A549 (cell line): ENCODE results near the gene ARHGAP31.

Source experiments
- CBX8 ChIP-seq: fragments of 200-600 bp; sonication (generic); IDR thresholded peaks from 2 replicates; pipeline ENCODE4 v1.6.1; 2016
- CEBPB ChIP-seq, 2 experiments: fragments of >200 bp in 1 of 2; sonication (Bioruptor Twin) in 1 of 2; formaldehyde crosslinking in 1 of 2; IDR thresholded peaks; 2 replicates each; pipeline ENCODE4 v1.6.1; 2012 to 2016
- CHD2 ChIP-seq: fragments of 150-350 bp; IDR thresholded peaks from 2 replicates; pipeline ENCODE4 v1.6.1; 2014; ENCODE audit warnings: low read length; ENCODE audit not compliant: partially characterized antibody
- ESRRA ChIP-seq: fragments of 150-350 bp; IDR thresholded peaks from 2 replicates; pipeline ENCODE4 v1.6.1; 2014; ENCODE audit warnings: mild to moderate bottlenecking, low read length, borderline replicate concordance
- FOXS1 ChIP-seq: fragments of 250-450 bp; sonication (Bioruptor Pico); IDR thresholded peaks from 2 replicates; pipeline ENCODE4 v1.5.0; 2020; ENCODE audit warnings: mild to moderate bottlenecking, moderate library complexity
- MYC ChIP-seq: IDR thresholded peaks from 2 replicates; pipeline ENCODE4 v1.6.1; 2012; ENCODE audit warnings: mild to moderate bottlenecking, inconsistent platforms, low read length, improper control_type of control experiment, borderline replicate concordance
- POLR2A ChIP-seq: IDR thresholded peaks from 2 replicates; pipeline ENCODE4 v1.6.1; 2012; ENCODE audit warnings: mild to moderate bottlenecking, low read length
- POLR2AphosphoS2 ChIP-seq: conservative IDR thresholded peaks from 2 replicates; pipeline ENCODE4 v1.6.1; 2012; ENCODE audit warnings: low read length, improper control_type of control experiment, inconsistent platforms
- RAD21 ChIP-seq, 2 experiments: fragments of >200 bp in 1 of 2; sonication (Bioruptor Twin) in 1 of 2; formaldehyde crosslinking in 1 of 2; IDR thresholded peaks in 1 of 2; conservative IDR thresholded peaks in 1 of 2; 2 replicates in 1 of 2; 3 replicates in 1 of 2; pipeline ENCODE4 v1.6.1; 2012 to 2018; ENCODE audit warnings: inconsistent platforms in 1 of 2
- RARB ChIP-seq: fragments of 250-450 bp; sonication (Bioruptor Pico); IDR thresholded peaks from 2 replicates; pipeline ENCODE4 v1.8.0; 2021; ENCODE audit warnings: mild to moderate bottlenecking, moderate library complexity
- REST ChIP-seq: fragments of 200-600 bp; sonication (generic); IDR thresholded peaks from 2 replicates; pipeline ENCODE4 v1.6.1; 2016; ENCODE audit warnings: antibody characterized with exemption, mild to moderate bottlenecking, moderate library complexity
- RFX5 ChIP-seq: fragments of 450-650 bp; IDR thresholded peaks from 2 replicates; pipeline ENCODE4 v1.7.1; 2014; ENCODE audit warnings: antibody characterized with exemption, mild to moderate bottlenecking, moderate library complexity
- SMC3 ChIP-seq: fragments of >200 bp; sonication (Bioruptor Twin); formaldehyde crosslinking; IDR thresholded peaks from 3 replicates; pipeline ENCODE4 v1.6.1; 2018; ENCODE audit warnings: inconsistent platforms
- TF ChIP-seq, protein P1 (sequence below): fragments of >200 bp; sonication (Bioruptor Twin); formaldehyde crosslinking; IDR thresholded peaks from 3 replicates; pipeline ENCODE4 v1.5.1; 2016

GRCh38 chr3:119326976-119327375, 32.8 kb downstream of the ARHGAP31 start:
- TF ChIP-seq, protein P1, sequence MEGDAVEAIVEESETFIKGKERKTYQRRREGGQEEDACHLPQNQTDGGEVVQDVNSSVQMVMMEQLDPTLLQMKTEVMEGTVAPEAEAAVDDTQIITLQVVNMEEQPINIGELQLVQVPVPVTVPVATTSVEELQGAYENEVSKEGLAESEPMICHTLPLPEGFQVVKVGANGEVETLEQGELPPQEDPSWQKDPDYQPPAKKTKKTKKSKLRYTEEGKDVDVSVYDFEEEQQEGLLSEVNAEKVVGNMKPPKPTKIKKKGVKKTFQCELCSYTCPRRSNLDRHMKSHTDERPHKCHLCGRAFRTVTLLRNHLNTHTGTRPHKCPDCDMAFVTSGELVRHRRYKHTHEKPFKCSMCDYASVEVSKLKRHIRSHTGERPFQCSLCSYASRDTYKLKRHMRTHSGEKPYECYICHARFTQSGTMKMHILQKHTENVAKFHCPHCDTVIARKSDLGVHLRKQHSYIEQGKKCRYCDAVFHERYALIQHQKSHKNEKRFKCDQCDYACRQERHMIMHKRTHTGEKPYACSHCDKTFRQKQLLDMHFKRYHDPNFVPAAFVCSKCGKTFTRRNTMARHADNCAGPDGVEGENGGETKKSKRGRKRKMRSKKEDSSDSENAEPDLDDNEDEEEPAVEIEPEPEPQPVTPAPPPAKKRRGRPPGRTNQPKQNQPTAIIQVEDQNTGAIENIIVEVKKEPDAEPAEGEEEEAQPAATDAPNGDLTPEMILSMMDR, result no peak
- TF ChIP-seq CEBPB (IDR thresholded peaks at IDR 0.05) (no peak), POLR2A (no peak), MYC (no peak), RARB (no peak), SMC3 (no peak), POLR2AphosphoS2 (no peak), CBX8 (no peak), REST (no peak), CHD2 (no peak), RAD21 (conservative IDR thresholded peaks at IDR 0.05 in 1 of 2, IDR thresholded peaks at IDR 0.05 in 1 of 2) (no peak), ESRRA (no peak), FOXS1 (no peak), RFX5 (no peak)
